ENCODE results near the gene AGAP9. TPM values are rescaled to one million over a fixed set of nuclear protein-coding genes. Genes with fewer than 3 reads are reported as not detected.
"Not testable (repeated sequence)": the region's sequence is repeated elsewhere in the genome, so short reads cannot be mapped to it uniquely, and the experiment has no call there.

The AGAP9 gene
- total and polyA plus RNA-seq, 11 donors: 0.64 to 8.1 (median 2.0) TPM

DNA sequence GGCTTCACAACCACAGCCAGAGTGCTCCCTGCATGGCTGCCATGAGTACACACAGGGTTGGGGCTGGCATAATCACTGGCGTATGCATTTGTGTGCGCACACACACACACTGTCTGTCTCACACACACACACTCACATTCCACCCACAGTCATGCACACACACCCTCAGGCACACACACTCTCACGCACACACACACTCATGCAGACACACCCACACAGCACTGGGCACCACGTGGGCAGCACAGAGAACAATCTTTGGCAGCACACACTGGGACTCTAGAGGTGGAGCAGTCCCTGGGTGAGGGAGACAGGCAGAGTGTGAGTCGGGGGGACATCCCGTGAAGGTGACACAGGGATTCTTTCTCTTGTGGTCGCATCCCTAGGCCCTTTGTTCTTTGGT is 49.9 kb downstream of the AGAP9 start:
- no CpG with 5 or more reads among the region's 7 CpGs for WGBS, 4 donors
- H3K9me3 ChIP-seq; H3K27ac ChIP-seq; H3K4me1 ChIP-seq; H3K36me3 ChIP-seq; intact Hi-C loops (cut with DNase I); DNase-seq; H3K4me3 ChIP-seq; H3K27me3 ChIP-seq: not testable (repeated sequence)
- peak in 1 of 4 donors; percentile 8 for ATAC-seq

GRCh38 chr10:47472647-47473046 is 50.8 kb downstream of the AGAP9 start:
- H3K36me3 ChIP-seq; DNase-seq; intact Hi-C loops (cut with DNase I); H3K27me3 ChIP-seq; ATAC-seq; H3K27ac ChIP-seq; H3K4me1 ChIP-seq; H3K9me3 ChIP-seq; H3K4me3 ChIP-seq: not testable (repeated sequence)
- 82 to 100% methylated on average over 1 of the region's 3 CpGs; no CpG with 5 or more reads in 2 of the 4 donors for WGBS, 4 donors

DNA sequence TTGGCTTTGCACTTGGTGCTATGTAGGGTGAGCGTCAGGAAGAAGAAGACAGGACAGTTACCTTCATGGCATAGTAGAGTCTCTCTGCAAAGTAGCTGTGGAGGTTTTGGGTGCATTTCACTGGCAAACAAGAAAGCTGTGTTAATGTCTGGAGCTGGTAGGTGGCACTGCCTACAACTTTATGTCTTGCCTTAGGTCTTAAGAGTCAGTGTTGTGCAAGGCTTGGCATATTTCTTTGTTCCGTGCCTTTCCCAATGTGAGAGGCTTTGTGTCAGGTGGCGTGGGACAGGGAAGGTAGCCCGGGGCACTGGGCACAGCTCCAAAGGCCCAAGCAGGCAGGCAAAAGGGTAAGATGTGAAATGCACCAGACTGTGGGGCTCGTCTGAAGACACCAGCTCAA is 51.4 kb downstream of the AGAP9 start:
- ATAC-seq; H3K27me3 ChIP-seq; DNase-seq; H3K4me1 ChIP-seq; intact Hi-C loops (cut with DNase I); H3K9me3 ChIP-seq; H3K27ac ChIP-seq; H3K36me3 ChIP-seq; H3K4me3 ChIP-seq: not testable (repeated sequence)
- WGBS, 4 donors: no CpG with 5 or more reads among the region's 5 CpGs

DNA sequence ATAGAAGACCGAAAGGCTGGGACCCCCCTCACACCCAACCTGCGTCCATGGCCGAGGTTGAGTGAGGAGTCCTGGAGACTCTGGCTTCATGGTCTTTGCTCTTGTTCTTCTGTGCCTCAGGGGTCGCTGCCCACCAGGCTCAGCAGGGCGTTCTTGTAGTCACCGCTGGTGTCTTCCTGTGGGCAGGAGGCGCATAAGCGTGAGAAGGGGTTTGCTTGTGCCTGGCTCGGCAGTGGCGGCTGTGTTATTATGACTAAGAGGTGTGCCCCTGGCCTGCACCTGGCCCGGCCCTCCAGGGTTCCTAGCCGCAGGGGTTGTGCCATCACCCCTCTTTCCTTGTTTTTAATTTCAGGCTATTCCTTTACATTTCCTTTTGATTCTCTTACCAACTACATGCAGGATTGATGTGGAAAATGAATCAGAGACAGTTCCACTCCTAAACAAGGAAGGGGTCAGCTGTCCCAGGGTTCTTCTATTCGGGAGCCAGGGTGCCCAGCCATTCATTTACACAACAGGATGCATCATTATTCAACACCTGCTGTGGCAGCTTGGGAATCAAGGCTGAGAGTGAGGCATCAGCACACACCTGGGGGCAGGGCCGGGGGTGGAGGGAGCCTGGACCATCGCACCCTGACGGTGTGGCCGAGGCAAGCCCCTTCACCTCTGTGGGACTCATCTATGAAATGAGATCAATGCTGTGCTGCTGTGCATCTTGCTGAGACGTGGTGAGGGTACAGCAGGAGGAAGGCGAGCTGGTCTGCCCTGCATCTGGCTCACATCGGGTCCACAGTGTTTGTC is 54.5 kb downstream of the AGAP9 start:
- H3K9me3 ChIP-seq; H3K27ac ChIP-seq; intact Hi-C loops (cut with DNase I); H3K27me3 ChIP-seq; H3K4me1 ChIP-seq; H3K4me3 ChIP-seq; H3K36me3 ChIP-seq; ATAC-seq: not testable (repeated sequence)
- WGBS, 4 donors: 79 to 91% (median 87%) methylated on average over 9 to 15 of the region's 20 CpGs
- DNase-seq: peak in 1 of 5 donors; percentile 38

- H3K4me1 ChIP-seq; DNase-seq; H3K4me3 ChIP-seq; H3K36me3 ChIP-seq; H3K27ac ChIP-seq; intact Hi-C loops (cut with DNase I); H3K9me3 ChIP-seq; H3K27me3 ChIP-seq; ATAC-seq: not testable (repeated sequence)
- whole genome bisulfite sequencing, 4 donors: 79 to 97% (median 91%) methylated on average over 4 to 5 of the region's 7 CpGs; no CpG with 5 or more reads in 1 of the 4 donors
These were observed 55.5 kb downstream of the AGAP9 start for GRCh38 chr10:47467957-47468356.

- H3K9me3 ChIP-seq; intact Hi-C loops (cut with DNase I); H3K27me3 ChIP-seq; H3K4me3 ChIP-seq; DNase-seq; H3K27ac ChIP-seq; ATAC-seq; H3K36me3 ChIP-seq; H3K4me1 ChIP-seq: not testable (repeated sequence)
- WGBS, 4 donors: 90 to 100% (median 93%) methylated on average over 2 to 5 of the region's 5 CpGs
These were observed 56.0 kb downstream of the AGAP9 start for GRCh38 chr10:47467458-47467857.

DNA sequence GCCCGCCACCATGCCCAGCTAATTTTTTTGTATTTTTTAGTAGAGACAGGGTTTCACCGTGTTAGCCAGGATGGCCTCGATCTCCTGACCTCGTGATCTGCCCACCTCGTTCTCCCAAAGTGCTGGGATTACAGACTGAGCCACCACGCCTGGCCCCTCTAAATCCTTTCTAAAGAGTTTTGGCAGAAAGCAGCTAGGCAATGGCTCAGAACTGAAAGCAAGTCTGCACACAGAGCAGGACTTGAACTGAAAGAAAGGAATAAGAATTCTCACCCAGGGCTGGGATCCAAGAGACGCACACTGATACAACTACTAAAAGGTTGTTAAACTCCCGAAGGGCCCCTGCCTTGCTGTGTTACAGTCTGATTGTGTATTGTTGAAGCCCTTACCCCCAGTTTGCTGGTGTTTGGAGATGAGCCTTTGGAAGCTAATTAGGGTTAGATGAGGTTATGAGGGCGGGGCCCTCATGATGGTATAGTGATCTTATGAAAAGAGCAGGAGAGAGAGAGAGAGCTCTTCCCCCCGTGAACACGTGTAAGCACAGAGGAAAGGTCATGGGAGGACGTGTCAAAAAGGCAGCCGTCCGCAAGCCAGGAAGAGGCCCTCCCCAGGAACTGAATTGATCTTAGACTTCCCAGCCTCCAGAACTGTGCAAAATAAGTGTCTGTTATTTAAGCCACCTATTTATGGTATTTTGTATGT is 58.1 kb downstream of the AGAP9 start:
- H3K27me3 ChIP-seq; H3K27ac ChIP-seq; intact Hi-C loops (cut with DNase I); H3K4me1 ChIP-seq; H3K9me3 ChIP-seq; DNase-seq; H3K36me3 ChIP-seq; H3K4me3 ChIP-seq; ATAC-seq: not testable (repeated sequence)
- 63 to 76% (median 69%) methylated on average over 11 to 14 of the region's 14 CpGs for WGBS, 4 donors

DNA sequence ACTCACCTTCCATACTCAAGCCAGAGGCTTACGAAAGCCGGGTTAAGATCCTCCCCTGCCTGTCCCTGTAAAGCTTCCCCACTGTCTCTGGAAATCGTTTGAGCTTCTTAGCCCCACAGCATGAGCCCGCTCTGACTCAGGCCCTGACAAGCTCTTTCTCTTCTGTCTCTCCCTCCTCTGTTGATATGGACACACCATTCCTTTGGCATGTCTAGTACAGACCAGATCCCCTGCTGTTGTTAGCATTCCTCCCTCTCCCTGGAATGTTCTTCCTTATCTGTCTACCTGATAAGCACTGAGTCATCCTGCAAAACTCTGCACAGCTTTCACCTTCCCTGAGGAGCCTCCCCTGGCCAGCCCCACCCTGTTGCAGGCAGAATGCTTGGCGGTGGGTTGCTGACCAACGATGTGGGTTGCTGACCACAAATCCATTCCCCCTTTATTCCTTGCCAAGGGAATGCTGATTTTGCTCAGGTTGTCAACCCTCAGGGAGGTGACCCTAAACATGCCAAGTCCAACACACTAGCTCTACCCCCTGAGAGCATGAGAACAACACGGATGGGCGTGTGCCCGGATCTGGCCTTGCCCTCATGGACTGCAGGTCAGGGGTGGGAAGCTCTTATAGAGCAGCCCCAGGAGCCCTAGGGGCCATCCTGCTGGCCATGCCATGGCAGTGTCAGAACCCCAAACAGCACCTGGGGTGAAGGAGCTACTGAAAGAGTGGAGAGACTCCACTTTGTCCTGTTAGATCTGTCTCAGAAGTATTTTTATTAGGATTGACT is 60.7 kb downstream of the AGAP9 start:
- DNase-seq; H3K36me3 ChIP-seq; H3K27me3 ChIP-seq; H3K9me3 ChIP-seq; H3K4me1 ChIP-seq; H3K4me3 ChIP-seq; intact Hi-C loops (cut with DNase I); H3K27ac ChIP-seq: not testable (repeated sequence)
- WGBS, 4 donors: 85 to 95% methylated on average over 3 of the region's 9 CpGs; no CpG with 5 or more reads in 2 of the 4 donors
- ATAC-seq: peak in 1 of 4 donors; percentile 17

All from heart left ventricle (tissue), 16 donors.